Uterus (tissue), 2 donors: ENCODE measurements around the gene ABCE1.

Source experiments
- POLR2A ChIP-seq, 2 donors: fragments of 450-650 bp; IDR thresholded peaks; one replicate each; pipeline ENCODE4 v1.6.1; 2016; ENCODE audit warnings: antibody characterized with exemption in 2 of 2, mild to moderate bottlenecking in 1 of 2, moderate library complexity in 1 of 2
- TF ChIP-seq, protein P1 (sequence below), 4 experiments: fragments of 200-600 bp in 2 of 4; fragments of 450-650 bp in 2 of 4; sonication (generic) in 2 of 4; IDR thresholded peaks; one replicate each; pipeline ENCODE4 v1.5.1; 2016 to 2019; ENCODE audit warnings: antibody characterized with exemption in 4 of 4, mild to moderate bottlenecking in 2 of 4, moderate library complexity in 1 of 4

DNA sequence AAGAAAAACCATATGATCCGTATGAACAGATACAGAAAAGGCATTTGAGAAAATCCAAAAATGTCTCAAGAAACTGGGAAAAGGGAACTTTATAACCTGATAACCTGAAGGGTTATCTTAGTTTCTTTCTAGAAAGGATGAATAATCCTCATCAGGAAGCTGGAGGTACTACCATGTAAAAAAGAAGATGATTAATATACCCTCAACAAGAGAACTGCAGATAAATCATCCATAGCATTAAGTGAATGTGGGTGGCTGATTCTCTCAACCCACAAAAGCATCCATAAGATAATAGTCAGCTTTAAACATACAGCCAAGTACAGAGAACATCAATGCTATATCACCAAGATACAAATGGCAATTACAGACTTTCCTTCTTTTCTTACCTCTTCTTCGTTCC, 26.6 kb upstream of the ABCE1 start:
- no peak for TF ChIP-seq POLR2A (IDR thresholded peaks at IDR 0.05)
- TF ChIP-seq, protein P1, sequence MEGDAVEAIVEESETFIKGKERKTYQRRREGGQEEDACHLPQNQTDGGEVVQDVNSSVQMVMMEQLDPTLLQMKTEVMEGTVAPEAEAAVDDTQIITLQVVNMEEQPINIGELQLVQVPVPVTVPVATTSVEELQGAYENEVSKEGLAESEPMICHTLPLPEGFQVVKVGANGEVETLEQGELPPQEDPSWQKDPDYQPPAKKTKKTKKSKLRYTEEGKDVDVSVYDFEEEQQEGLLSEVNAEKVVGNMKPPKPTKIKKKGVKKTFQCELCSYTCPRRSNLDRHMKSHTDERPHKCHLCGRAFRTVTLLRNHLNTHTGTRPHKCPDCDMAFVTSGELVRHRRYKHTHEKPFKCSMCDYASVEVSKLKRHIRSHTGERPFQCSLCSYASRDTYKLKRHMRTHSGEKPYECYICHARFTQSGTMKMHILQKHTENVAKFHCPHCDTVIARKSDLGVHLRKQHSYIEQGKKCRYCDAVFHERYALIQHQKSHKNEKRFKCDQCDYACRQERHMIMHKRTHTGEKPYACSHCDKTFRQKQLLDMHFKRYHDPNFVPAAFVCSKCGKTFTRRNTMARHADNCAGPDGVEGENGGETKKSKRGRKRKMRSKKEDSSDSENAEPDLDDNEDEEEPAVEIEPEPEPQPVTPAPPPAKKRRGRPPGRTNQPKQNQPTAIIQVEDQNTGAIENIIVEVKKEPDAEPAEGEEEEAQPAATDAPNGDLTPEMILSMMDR (IDR thresholded peaks at IDR 0.05), result no peak
